ENCODE measurements around the gene PM20D1.

PM20D1 gene

GRCh38 chr1:205804605-205805004 lies 45.3 kb downstream of the PM20D1 start:
- DNase-seq (ENCODE audit: low read depth in 2 of 2): no peak

- no peak for DNase-seq (ENCODE audit: low read depth in 2 of 2)
Observed at GRCh38 chr1:205803986-205804385, 45.9 kb downstream of the PM20D1 start.

GRCh38 chr1:205802060-205802459 lies 47.9 kb downstream of the PM20D1 start:
- DNase-seq (ENCODE audit: low read depth in 2 of 2): no peak

GRCh38 chr1:205800981-205801703 lies 48.8 kb downstream of the PM20D1 start:
- DNase-seq (ENCODE audit: low read depth in 2 of 2): no peak

- DNase-seq (ENCODE audit: low read depth in 2 of 2): no peak
Observed at GRCh38 chr1:205800427-205800826, 49.5 kb downstream of the PM20D1 start.

GRCh38 chr1:205798577-205798976 lies 51.4 kb downstream of the PM20D1 start:
- no peak for DNase-seq (ENCODE audit: low read depth in 2 of 2)

- no peak for DNase-seq (ENCODE audit: low read depth in 2 of 2)
Observed at GRCh38 chr1:205797168-205797567, 52.8 kb downstream of the PM20D1 start.

GRCh38 chr1:205794011-205794730 lies 55.8 kb downstream of the PM20D1 start:
- DNase-seq (ENCODE audit: low read depth in 2 of 2): no peak

GRCh38 chr1:205792961-205793673 lies 56.8 kb downstream of the PM20D1 start:
- DNase-seq (ENCODE audit: low read depth in 2 of 2): no peak

GRCh38 chr1:205792481-205792881 lies 57.5 kb downstream of the PM20D1 start:
- no peak for DNase-seq (ENCODE audit: low read depth in 2 of 2)

GRCh38 chr1:205791568-205792180 lies 58.3 kb downstream of the PM20D1 start:
- DNase-seq (ENCODE audit: low read depth in 2 of 2): peak; percentile 12 to 37

GRCh38 chr1:205787287-205787916 lies 62.5 kb downstream of the PM20D1 start:
- DNase-seq (ENCODE audit: low read depth in 2 of 2): no peak

GRCh38 chr1:205786601-205787000 lies 63.3 kb downstream of the PM20D1 start:
- no peak for DNase-seq (ENCODE audit: low read depth in 2 of 2)

GRCh38 chr1:205785446-205785845 lies 64.5 kb downstream of the PM20D1 start:
- DNase-seq (ENCODE audit: low read depth in 2 of 2): no peak

GRCh38 chr1:205783904-205784303 lies 66.0 kb downstream of the PM20D1 start:
- no peak for DNase-seq (ENCODE audit: low read depth in 2 of 2)

GRCh38 chr1:205783433-205783795 lies 66.5 kb downstream of the PM20D1 start:
- no peak for DNase-seq (ENCODE audit: low read depth in 2 of 2)

GRCh38 chr1:205782627-205783432 lies 67.1 kb downstream of the PM20D1 start:
- no peak for DNase-seq (ENCODE audit: low read depth in 2 of 2)

- no peak for DNase-seq (ENCODE audit: low read depth in 2 of 2)
Observed at GRCh38 chr1:205780335-205780734, 69.6 kb downstream of the PM20D1 start.
